Medulla oblongata (tissue), 1 donor: Measurements from ENCODE around the gene SLC25A48.

Experiments used
- DNase-seq: peaks from one replicate; pipeline ENCODE4 v3.0.0-alpha.2; 2015; ENCODE audit errors: extremely low spot score

SLC25A48 gene

GRCh38 chr5:135920199-135920598 is 85.7 kb downstream of the SLC25A48 start:
- DNase-seq = no peak

GRCh38 chr5:135921388-135921787 is 86.9 kb downstream of the SLC25A48 start:
- DNase-seq = no peak

GRCh38 chr5:135930029-135930948 is 95.8 kb downstream of the SLC25A48 start:
- no peak for DNase-seq

- no peak for DNase-seq
Observed at GRCh38 chr5:135930949-135931295, 96.5 kb downstream of the SLC25A48 start.

- no peak for DNase-seq
Observed at GRCh38 chr5:135934939-135935338, 100.5 kb downstream of the SLC25A48 start.

- DNase-seq = no peak
Observed at GRCh38 chr5:135937245-135937911, 102.9 kb downstream of the SLC25A48 start.
